ENCODE data around the gene DNASE1L1.

DNASE1L1 gene, protein sequence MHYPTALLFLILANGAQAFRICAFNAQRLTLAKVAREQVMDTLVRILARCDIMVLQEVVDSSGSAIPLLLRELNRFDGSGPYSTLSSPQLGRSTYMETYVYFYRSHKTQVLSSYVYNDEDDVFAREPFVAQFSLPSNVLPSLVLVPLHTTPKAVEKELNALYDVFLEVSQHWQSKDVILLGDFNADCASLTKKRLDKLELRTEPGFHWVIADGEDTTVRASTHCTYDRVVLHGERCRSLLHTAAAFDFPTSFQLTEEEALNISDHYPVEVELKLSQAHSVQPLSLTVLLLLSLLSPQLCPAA

DNA sequence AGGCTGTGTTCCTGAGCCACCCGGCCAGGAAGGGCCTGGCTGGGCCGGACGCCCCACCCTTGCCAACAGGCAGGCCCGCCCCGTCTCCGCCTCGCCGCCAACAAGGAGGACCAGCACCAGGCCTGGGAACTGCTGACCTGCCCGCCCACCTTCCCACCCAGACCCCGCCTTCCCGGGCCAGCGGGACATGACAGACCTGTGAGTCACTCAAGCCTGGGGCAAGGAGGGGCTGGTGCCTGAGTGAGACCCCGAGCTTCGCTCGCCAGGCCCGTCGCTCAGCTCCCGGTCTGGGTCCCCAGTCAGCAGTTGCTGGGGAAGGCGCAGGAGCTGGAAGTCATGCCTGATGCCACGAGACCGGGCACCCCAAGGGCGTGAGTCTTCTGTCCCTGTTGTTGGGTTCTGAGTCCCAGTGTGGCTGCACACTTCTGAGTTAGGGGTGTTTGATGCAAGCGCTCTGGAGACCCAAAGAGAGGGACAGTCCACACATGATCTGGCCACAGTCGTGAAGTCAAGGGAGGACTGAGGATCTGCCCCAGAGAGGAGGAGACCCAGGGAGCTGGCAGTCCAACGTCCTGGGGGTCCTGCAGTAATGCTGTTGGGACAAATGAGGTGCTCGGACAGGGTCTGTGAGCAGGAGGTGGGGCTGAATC lies at the start of gene DNASE1L1:
DNASE1L1 (minus strand) TSS at position 33 of the 650 bp plus-strand sequence. CDS start 3,686 bp downstream, outside the sequence.
- no peak for DNase-seq (ENCODE audit: low read depth in 3 of 3, low spot score in 1 of 3)

DNA sequence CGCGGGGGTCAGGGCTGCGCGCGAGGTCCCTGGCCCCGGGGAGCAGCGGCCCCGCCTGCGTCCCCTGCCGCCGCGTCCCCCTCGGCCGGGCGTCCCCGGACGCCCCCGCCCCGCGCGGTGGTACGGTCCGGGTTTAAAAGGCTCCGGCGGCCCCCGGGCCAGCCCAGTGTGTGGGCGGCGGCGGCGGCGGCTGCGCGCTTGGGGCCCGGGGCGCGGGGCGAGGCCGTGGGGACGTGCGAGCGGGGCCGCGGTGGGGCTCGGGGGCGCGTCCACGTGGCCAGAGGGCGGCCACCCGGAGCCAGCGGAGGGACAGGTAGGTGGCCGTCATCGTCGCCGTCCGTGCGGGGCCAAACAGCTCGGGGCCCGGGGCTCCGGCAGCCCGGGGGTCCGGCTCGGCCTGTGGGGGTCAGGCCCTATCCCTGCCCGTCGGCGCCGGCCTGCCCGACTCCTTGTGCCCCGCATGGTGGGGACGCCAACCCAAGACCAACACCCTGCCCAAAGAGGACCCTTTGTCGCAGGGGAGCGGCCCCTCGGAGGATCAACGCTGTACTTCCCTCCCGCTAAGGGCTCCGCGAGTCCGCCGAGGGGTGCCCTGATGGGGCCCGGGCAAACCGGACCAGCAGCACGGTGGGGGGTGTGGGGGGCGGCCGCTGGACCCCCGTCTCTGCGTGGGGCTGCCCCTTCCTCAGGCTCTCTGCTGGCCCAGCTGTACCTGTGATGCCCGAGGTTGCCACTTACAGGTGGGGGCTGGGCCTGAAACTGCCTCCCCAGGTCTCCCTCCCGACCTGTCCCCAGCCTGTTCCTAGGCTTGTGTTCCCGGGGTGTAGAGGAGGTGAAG lies 49.3 kb upstream of the DNASE1L1 start, which contains the start of gene PLXNA3:
PLXNA3 (plus strand) TSS at position 166 of the 838 bp plus-strand sequence. CDS start 1,903 bp downstream, outside the sequence.
- peak in 2 of 3 donors; percentile 55 to 56 for DNase-seq (ENCODE audit: low read depth in 3 of 3, low spot score in 1 of 3)

DNA sequence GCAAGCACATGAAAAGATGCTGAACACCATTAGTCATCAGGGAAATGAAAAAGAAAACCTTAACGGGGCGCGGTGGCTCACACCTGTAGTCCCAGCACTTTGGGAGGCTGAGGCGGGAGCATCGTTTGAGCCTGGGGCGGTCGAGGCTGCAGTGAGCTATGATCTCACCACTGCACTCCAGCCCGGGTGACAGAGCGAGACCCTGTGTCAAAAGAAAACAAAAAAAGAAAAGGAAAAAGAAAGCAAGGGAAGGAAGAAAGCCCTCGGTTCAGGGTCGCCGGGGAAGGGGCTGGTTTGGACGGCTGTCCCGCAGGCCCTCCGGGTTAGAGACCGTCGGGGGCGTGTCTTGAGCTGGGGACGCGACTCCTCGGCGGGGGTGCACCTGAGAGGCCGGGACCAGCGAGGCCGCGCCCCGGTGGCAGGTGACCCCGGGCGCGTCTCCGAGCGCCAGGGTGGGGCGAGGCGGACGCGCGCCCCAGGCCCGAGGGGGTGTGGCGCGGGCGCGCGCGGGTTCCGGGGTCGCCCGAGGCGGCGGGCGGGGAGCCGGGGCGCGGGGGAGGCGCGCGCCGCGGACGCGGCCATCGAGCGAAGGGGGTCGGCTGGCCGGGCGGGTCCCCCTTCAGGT lies 48.5 kb upstream of the DNASE1L1 start:
- DNase-seq (ENCODE audit: low read depth in 3 of 3, low spot score in 1 of 3): peak in 1 of 3 donors; percentile 20

DNA sequence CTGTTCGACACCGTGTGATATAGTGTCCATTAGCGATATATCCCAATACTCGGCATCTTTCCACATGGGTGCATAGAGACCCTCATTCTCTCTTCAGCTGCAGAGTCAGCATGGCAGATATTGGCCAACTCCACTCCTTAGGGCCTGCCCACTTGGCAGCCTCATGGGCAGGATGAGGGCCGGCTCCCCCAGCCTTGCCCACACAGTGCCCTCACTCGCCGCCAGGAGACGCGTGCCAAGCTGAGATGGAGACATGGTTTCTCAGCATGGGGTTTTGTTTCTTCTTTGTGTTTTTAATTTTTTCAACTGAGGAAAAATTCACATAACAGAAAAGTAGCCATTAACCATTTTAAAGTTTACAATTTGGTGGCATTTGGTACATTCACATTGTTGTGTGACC lies 43.8 kb upstream of the DNASE1L1 start:
- no peak for DNase-seq (ENCODE audit: low read depth in 3 of 3, low spot score in 1 of 3)

DNA sequence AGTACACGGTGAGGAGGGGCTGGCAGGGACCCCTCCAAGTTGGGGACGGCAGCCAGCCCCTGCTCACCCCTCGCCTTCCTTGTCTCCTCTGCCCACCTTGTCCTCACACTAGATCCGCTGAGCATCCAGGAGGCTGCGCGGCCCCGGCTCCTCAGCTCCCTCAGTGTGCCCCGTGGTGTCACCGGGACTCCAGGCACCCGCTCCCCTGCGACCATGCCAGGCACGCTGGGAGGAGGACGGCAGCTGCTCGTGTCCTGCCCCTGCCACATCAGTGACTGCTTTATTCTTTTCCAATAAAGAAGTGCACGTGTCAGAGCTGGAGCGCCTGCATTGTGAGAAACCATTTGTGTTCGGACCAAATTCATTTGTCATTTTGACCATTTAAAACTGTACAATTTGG lies 41.3 kb upstream of the DNASE1L1 start:
- DNase-seq (ENCODE audit: low read depth in 3 of 3, low spot score in 1 of 3): no peak

DNA sequence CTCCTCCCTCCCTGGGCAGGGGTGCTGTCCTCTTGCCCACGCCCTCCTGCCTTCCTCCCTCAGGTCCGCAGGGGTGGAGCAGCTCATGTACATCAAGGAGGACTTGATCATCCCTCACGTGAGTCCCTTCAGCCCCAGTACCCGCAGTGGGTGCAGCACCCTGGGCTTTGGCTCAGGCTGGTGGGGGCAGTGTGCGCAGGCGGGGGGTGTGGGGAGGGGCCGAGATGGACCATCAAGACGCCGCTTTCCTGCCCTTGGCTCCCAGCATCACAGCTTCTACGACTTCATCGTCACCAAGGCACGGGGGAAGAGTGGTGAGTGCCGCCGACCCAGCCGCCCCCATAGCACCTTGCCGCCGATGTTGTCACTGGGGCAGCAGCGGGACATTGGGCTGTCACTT lies 40.6 kb upstream of the DNASE1L1 start:
- DNase-seq (ENCODE audit: low read depth in 3 of 3, low spot score in 1 of 3): no peak

DNA sequence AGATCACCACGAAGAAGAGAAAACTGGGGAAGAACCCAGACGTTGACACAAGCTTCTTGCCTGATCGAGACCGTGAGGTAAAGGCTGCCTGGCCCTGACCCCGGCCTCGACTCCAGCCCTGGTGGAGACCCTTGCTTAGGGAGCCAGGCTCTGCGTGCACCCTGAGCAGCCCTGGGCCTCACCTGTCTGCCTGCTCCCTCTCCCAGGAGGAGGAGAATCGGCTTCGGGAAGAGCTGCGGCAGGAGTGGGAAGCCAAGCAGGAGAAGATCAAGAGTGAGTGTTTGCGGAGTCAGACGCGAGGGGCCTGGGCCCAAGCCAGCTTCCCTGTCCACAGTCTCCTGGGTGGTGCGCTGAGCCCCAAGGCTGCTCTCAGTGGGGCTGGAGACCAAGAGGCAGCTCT lies 39.4 kb upstream of the DNASE1L1 start:
- no peak for DNase-seq (ENCODE audit: low read depth in 3 of 3, low spot score in 1 of 3)

DNA sequence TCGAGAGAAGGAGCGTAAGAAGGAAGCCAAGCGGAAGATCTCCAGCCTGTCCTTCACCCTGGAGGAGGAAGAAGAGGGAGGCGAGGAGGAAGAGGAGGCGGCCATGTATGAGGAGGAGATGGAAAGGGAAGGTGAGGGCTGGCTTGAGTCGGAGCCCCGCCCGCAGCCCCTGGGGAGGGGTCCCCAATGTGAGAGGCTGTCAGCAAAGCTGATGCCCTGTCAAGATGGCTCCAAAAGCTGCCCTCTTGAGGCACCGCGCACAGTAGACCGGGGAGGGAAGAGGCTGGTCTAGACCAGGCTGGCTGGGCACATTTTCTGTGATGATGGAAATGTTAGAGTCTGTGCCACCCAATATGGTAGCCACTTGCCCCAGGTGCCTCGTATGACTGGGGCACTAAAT lies 37.4 kb upstream of the DNASE1L1 start:
- no peak for DNase-seq (ENCODE audit: low read depth in 3 of 3, low spot score in 1 of 3)

DNA sequence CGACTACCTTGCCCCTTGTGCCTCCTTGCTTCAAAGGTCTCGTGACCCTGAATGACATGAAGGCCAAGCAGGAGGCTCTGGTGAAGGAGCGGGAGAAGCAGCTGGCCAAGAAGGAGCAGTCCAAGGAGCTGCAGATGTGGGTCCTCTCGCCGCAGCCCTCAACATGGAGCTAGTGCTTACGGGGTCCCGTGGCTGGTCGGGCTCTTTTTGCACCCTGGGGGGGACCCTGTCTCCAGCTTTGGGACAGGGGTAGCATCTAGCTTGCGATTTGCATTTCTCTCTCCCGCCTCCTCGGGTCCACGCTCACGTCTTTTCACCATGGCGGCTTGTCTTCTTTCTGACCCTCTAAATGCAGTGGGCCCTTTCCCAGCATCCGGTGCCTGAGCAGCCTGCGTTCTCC lies 36.7 kb upstream of the DNASE1L1 start:
- DNase-seq (ENCODE audit: low read depth in 3 of 3, low spot score in 1 of 3): no peak

DNA sequence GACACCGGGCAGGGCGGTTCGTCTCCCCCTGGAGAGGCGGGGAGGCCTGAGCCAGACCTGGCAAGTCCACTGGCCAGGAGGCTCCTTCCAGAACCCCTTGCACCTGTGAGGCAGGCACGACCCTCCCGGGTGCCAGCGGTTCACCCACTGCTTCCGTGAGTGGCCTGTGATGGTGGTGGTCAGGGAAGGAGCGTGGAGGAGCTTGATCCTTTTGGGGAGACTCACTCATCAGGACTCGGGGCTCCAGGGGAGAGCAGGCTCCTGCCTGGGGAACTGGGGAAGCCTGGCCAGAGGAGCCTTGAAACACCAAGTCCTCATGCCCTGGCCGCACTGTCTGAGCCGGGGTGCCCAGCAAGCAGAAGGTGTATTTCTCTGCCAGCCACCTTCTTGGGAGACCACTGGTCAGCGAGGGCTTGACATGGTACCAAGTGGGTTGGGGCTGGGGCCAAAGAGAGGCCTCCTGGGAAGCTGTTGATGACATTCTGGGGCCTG lies 35.7 kb upstream of the DNASE1L1 start:
- no peak for DNase-seq (ENCODE audit: low read depth in 3 of 3, low spot score in 1 of 3)

DNA sequence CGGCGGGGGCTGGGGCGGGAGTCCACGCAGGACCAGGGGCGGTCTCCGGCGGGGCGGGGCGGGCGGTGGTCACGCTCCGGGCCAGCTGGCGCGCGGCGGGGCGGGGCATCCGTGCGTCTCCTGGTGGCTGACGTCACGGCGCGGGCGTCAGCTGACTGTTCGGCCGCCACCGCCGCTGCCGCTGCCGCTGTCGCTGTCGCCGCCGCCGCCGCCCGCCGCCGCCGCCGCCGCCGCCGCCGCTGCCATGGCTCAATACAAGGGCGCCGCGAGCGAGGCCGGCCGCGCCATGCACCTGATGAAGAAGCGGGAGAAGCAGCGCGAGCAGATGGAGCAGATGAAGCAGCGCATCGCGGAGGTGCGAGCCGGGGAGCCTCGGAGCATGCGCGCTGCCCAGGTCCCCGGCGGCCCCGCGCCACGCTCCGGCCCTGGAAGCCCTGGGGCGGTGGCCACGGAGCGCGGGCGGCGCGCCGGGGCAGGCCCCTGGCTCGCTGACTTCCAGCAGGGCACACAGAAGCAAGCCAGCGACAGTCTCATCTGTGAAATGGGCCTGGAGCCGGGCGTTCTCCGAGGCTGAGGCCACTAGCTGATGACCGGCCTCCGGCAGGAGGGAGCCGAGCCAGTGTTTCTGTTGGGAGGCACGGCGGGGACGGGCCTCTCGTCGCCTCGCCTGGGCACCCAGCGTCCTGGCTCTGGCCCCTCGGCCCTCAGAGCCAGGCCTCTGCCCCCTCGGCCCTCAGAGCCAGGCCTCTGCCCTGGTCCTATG lies 35.1 kb upstream of the DNASE1L1 start, which contains the start of gene FAM50A:
FAM50A (plus strand) TSS at position 150 of the 763 bp plus-strand sequence; CDS start at position 245, 95 bp downstream.
- peak; percentile 13 to 54 (median 32) for DNase-seq (ENCODE audit: low read depth in 3 of 3, low spot score in 1 of 3)

DNA sequence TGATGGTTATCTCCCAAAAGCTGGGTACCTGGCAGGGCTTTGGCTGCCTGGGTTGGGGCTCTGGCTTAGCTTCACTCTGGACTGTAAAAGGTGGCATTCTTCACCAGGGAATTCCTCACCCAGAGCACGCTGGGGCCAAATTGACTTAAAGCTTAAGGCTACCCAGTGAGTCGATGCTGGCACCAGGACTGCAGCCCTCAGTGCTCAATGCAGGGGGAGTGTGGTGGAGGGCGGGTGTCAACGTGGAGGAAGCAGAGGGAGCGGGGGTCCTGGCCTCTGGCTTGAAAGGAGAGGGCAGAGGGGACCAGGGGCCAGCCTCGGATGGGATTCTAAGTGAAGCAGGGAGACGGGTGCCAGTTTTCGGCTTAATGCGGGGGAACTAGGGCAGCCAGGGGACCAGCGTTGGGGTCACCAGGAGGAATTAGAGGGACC lies 34.4 kb upstream of the DNASE1L1 start:
- no peak for DNase-seq (ENCODE audit: low read depth in 3 of 3, low spot score in 1 of 3)

DNA sequence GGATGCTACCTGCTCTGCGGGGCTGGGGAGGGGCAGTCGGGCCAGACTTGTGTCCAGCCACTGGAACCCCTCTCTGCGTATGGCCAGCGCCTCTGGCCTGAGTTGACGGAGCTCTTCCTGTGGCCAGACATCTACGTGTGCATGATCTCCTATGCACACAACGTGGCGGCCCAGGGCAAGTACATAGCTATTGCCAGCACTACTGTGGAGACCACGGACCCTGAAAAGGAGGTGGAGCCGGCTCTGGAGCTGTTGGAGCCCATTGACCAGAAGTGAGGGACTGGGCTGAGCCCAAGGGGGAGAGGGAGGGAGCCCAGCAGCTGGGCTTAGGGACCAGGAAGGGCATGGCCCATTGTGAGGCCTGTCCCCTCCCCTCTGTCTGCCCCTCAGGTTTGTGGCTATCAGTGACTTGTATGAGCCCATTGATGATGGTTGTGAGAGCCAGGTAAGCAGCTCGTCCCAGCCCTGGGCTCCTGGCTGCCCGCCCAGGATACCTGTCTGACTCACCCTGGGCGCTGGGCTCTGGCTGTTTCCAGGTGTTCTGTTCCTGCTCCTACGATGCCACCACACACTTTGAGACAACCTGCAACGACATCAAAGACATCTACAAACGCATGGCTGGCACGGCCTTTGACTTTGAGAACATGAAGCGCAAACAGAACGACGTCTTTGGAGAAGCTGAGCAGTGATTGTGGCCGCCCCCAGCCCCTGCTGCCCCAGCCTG lies 33.1 kb upstream of the DNASE1L1 start:
- no peak for DNase-seq (ENCODE audit: low read depth in 3 of 3, low spot score in 1 of 3)

DNA sequence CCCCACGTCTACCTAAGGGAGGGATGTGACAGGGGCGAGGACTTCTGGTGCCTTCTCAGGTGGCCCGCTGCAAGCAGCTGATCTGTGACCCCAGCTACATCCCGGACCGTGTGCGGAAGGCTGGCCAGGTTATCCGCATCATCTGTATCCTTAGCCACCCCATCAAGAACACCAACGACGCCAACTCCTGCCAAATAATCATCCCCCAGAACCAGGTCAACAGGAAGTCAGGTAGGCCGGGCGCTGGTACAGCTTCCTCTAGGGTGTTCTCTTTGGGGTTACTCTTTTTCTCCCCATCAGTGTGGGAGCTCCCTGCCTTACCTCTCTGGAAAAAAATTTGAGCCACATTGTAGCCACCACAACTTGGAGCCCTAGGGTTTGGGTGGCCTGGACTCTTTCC lies 32.5 kb upstream of the DNASE1L1 start:
- DNase-seq (ENCODE audit: low read depth in 3 of 3, low spot score in 1 of 3): no peak

DNA sequence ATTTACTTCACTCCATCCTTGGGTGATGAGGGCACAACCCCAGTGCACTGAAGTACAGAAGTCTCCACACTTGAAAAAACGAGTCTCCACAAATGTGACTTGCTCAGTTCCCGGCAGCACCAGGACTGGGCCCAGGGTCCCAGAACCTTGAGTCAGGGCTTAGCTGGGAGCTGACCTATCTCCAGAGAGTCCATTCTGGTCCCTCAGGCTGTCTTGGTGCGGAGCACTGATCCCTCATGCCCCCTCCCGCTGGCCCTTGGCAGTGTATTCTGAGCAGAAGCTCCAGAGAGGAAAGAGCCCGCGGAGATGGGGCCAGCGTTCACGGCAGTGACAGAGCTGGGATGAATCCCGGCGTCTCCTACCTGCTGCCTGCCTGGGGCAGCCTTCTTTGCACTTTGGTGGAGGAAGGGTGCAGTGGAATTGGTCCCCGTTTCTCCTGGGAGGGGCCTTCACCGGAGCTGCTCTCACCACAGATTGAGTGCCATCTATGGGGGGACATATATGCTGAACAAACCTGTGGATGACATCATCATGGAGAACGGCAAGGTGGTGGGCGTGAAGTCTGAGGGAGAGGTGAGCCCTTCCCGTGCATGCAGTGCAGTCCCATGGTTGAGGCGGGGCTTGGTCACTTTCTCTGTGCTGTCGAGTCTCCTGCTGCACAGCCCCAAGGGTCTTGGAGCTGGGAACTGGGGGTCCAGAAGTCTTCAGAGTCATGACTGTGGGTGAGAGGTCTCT lies 31.7 kb upstream of the DNASE1L1 start:
- no peak for DNase-seq (ENCODE audit: low read depth in 3 of 3, low spot score in 1 of 3)

DNA sequence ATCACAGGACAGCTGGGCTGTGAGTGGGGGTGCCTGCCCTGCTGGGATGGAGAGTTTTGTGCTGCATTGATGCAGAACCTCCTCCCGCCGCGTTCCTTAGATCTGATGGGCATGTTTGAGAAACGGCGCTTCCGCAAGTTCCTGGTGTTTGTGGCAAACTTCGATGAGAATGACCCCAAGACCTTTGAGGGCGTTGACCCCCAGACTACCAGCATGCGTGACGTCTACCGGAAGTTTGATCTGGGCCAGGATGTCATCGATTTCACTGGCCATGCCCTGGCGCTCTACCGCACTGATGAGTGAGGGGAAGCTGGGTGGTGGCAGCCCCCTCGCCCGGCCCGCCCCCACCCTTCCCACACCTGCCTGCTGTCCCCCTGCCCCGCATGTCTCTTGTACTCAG lies 30.8 kb upstream of the DNASE1L1 start:
- no peak for DNase-seq (ENCODE audit: low read depth in 3 of 3, low spot score in 1 of 3)

DNA sequence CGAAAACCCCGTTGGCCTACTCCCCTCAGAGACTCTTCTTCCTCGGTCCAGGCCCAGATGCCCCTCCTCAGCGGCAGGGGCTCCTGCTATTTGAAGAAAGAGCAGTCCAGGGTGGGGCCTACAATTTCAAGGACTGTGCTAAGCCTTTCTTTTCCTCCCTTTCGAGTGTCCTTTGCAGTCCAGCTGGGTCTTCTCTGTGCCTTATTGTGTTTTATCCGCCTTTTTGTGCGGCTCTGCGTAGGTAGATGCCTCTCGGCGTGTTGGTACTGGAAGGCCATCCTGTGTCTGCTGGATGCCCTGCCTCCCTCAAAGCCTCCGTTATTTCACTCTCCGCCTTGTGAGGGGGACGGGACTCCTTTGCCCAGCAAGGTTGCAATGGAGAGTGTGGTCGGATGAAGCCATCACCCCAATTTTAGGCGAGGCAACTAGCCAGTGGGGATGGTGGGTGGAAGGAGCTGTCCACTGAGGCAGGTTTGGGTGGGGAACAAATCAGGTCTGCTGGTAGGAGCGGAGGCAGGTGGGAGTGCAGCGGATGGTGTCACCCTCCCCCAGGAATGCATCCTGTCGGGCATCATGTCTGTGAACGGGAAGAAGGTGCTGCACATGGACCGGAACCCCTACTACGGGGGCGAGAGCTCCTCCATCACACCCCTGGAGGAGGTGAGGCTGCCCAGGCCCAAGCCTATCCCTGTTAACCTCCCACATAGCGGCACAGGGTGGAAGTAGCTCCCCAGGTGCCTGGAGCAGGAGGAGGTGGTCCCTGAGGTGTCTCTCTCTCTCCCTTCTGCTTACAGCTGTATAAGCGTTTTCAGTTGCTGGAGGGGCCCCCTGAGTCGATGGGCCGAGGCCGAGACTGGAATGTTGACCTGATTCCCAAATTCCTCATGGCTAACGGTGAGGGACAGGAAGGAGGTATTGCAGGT lies 29.2 kb upstream of the DNASE1L1 start:
- DNase-seq (ENCODE audit: low read depth in 3 of 3, low spot score in 1 of 3): no peak
